ENCODE data around the gene STK40. TPM values are rescaled to one million over a fixed set of nuclear protein-coding genes. Genes with fewer than 3 reads are reported as not detected.

STK40 gene
- total and polyA plus RNA-seq, 9 of the 15 experiments (the other 6 are each of a cell fraction or from before 2014, with no cell fraction given), result 0.69 to 94.3 (median 39.1) TPM

DNA sequence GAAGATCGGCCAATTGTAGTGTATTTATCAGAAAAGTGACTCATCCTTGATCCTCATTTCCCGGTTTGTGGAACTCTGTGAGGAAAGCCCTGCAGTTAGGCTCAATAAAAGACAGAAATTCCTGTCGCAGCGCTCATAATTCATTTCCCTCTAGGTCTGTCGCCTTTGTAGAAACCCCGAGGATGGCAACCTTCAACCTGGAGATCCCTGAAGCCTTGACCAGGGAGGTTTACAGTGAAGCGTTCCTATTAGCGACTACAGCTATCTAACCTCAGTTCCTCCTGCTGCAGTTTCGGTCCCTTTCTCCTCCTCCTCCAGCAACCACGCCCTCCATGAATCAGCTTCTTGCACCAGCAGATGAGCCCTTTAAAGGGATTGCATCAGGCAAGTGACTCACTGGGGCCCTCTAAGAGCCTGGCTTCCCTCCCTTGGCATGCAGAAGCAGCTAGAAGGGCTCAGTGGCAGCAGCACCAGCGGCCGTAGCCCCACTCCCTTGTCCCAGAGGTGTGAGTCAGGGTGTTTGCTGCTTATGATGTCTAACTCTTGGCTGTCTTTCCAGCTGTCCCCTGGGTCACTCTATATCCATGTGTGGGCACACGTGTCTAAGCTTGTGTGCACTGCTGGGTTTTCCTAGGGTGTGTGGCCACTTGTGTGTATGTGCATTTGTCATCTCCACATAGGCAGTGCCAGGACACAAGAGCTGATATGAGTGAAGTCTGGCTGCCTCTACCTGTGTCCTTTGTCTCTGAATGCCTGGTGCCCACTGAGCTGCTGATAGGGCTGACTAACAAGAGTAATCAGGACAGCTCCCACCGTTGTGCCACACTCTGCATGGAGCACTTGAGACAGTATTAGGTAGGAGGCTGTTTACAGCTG is 779 bp upstream of the STK40 start (continued):
- TF ChIP-seq, protein P1, sequence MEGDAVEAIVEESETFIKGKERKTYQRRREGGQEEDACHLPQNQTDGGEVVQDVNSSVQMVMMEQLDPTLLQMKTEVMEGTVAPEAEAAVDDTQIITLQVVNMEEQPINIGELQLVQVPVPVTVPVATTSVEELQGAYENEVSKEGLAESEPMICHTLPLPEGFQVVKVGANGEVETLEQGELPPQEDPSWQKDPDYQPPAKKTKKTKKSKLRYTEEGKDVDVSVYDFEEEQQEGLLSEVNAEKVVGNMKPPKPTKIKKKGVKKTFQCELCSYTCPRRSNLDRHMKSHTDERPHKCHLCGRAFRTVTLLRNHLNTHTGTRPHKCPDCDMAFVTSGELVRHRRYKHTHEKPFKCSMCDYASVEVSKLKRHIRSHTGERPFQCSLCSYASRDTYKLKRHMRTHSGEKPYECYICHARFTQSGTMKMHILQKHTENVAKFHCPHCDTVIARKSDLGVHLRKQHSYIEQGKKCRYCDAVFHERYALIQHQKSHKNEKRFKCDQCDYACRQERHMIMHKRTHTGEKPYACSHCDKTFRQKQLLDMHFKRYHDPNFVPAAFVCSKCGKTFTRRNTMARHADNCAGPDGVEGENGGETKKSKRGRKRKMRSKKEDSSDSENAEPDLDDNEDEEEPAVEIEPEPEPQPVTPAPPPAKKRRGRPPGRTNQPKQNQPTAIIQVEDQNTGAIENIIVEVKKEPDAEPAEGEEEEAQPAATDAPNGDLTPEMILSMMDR (IDR thresholded peaks at IDR 0.05 in 2 of 3, conservative IDR thresholded peaks at IDR 0.05 in 1 of 3; ENCODE audit: insufficient read depth in 2 of 3, low read depth in 1 of 3, low read length in 3 of 3), result peak in 2 of 3 experiments; percentile 14 to 16; a peak in 3 of 6 replicates
- TF ChIP-seq, protein P2, sequence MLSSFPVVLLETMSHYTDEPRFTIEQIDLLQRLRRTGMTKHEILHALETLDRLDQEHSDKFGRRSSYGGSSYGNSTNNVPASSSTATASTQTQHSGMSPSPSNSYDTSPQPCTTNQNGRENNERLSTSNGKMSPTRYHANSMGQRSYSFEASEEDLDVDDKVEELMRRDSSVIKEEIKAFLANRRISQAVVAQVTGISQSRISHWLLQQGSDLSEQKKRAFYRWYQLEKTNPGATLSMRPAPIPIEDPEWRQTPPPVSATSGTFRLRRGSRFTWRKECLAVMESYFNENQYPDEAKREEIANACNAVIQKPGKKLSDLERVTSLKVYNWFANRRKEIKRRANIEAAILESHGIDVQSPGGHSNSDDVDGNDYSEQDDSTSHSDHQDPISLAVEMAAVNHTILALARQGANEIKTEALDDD (IDR thresholded peaks at IDR 0.05), result 0 out of 2 replicates have a peak, but pooled peaks have one; percentile 35
- TF ChIP-seq JUN (IDR thresholded peaks at IDR 0.05; ENCODE audit: borderline replicate concordance, low read depth, low read length) (peak; percentile 100), JUN (CRISPR knock-in tag; IDR thresholded peaks at IDR 0.05; ENCODE audit: borderline replicate concordance) (peak; percentile 99), COPS2 (conservative IDR thresholded peaks at IDR 0.05) (no peak), SIRT6 (IDR thresholded peaks at IDR 0.05; ENCODE audit: low read depth, low read length) (peak; percentile 91), ZNF133 (CRISPR knock-in tag; IDR thresholded peaks at IDR 0.05) (peak; percentile 89; the same call in 1 of the 2 replicates), RB1 (IDR thresholded peaks at IDR 0.05; ENCODE audit: low read depth) (no peak; the same call in none of the 2 replicates), SMC3 (conservative IDR thresholded peaks at IDR 0.05; ENCODE audit: insufficient read depth, low read depth, low read length) (no peak), ESRRB (CRISPR knock-in tag; IDR thresholded peaks at IDR 0.05; ENCODE audit: borderline replicate concordance) (no peak), ZNF23 (CRISPR knock-in tag; IDR thresholded peaks at IDR 0.05) (peak; percentile 85), NR2F6 (CRISPR knock-in tag; IDR thresholded peaks at IDR 0.05) (peak; percentile 41; the same call in 1 of the 2 replicates), HLTF (IDR thresholded peaks at IDR 0.05) (peak; percentile 81), ELF4 (CRISPR knock-in tag; IDR thresholded peaks at IDR 0.05) (peak; percentile 96), ZSCAN29 (IDR thresholded peaks at IDR 0.05) (no peak), ZNF764 (CRISPR knock-in tag; IDR thresholded peaks at IDR 0.05; ENCODE audit: low read depth) (no peak), SIN3B (IDR thresholded peaks at IDR 0.05; ENCODE audit: low read depth) (no peak)
- TF ChIP-seq, protein P3, sequence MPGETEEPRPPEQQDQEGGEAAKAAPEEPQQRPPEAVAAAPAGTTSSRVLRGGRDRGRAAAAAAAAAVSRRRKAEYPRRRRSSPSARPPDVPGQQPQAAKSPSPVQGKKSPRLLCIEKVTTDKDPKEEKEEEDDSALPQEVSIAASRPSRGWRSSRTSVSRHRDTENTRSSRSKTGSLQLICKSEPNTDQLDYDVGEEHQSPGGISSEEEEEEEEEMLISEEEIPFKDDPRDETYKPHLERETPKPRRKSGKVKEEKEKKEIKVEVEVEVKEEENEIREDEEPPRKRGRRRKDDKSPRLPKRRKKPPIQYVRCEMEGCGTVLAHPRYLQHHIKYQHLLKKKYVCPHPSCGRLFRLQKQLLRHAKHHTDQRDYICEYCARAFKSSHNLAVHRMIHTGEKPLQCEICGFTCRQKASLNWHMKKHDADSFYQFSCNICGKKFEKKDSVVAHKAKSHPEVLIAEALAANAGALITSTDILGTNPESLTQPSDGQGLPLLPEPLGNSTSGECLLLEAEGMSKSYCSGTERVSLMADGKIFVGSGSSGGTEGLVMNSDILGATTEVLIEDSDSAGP (CRISPR knock-in tag; IDR thresholded peaks at IDR 0.05), result peak; percentile 60
- TF ChIP-seq, protein P4, sequence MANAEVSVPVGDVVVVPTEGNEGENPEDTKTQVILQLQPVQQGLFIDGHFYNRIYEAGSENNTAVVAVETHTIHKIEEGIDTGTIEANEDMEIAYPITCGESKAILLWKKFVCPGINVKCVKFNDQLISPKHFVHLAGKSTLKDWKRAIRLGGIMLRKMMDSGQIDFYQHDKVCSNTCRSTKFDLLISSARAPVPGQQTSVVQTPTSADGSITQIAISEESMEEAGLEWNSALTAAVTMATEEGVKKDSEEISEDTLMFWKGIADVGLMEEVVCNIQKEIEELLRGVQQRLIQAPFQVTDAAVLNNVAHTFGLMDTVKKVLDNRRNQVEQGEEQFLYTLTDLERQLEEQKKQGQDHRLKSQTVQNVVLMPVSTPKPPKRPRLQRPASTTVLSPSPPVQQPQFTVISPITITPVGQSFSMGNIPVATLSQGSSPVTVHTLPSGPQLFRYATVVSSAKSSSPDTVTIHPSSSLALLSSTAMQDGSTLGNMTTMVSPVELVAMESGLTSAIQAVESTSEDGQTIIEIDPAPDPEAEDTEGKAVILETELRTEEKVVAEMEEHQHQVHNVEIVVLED (CRISPR knock-in tag; IDR thresholded peaks at IDR 0.05), result peak; percentile 46
- TF ChIP-seq, protein P5, sequence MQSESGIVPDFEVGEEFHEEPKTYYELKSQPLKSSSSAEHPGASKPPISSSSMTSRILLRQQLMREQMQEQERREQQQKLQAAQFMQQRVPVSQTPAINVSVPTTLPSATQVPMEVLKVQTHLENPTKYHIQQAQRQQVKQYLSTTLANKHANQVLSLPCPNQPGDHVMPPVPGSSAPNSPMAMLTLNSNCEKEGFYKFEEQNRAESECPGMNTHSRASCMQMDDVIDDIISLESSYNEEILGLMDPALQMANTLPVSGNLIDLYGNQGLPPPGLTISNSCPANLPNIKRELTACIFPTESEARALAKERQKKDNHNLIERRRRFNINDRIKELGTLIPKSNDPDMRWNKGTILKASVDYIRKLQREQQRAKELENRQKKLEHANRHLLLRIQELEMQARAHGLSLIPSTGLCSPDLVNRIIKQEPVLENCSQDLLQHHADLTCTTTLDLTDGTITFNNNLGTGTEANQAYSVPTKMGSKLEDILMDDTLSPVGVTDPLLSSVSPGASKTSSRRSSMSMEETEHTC (IDR thresholded peaks at IDR 0.05), result no peak; the same call in 1 of the 2 replicates
